Liver (tissue), 9 donors: ENCODE data around the gene NFE2L1. TPM values are rescaled to one million over a fixed set of nuclear protein-coding genes. Genes with fewer than 3 reads are reported as not detected.

Experiments used
- DNase-seq: peaks from one replicate; pipeline ENCODE4 v3.0.0-alpha.2; 2017; ENCODE audit warnings: low spot score
- H3K27ac ChIP-seq, 2 donors: one replicate each; pipeline ENCODE4 v1.7.0; 2013; ENCODE audit warnings: inconsistent platforms in 2 of 2, low read length in 2 of 2, control low read depth in 1 of 2, low read depth in 1 of 2, mild to moderate bottlenecking in 1 of 2
- H3K27me3 ChIP-seq, 4 donors: one replicate each; pipeline versions ENCODE4 v1.6.1 to v1.7.0; 2013; ENCODE audit warnings: low read length in 3 of 4, inconsistent platforms in 1 of 4, mild to moderate bottlenecking in 1 of 4, moderate library complexity in 1 of 4; ENCODE audit not compliant: control insufficient read depth in 4 of 4, insufficient read depth in 4 of 4
- H3K36me3 ChIP-seq, 4 donors: one replicate each; pipeline versions ENCODE4 v1.6.1 to v1.7.0; 2013; ENCODE audit warnings: low read length in 3 of 4, mild to moderate bottlenecking in 3 of 4, low read depth in 1 of 4, moderate library complexity in 1 of 4; ENCODE audit not compliant: control insufficient read depth in 4 of 4, insufficient read depth in 3 of 4
- H3K4me1 ChIP-seq, 4 donors: one replicate each; pipeline versions ENCODE4 v1.6.1 to v1.7.0; 2013; ENCODE audit warnings: low read length in 3 of 4, mild to moderate bottlenecking in 3 of 4, moderate library complexity in 1 of 4; ENCODE audit not compliant: control insufficient read depth in 4 of 4, insufficient read depth in 4 of 4
- H3K4me3 ChIP-seq, 3 donors: one replicate each; pipeline versions ENCODE4 v1.6.1 to v1.7.0; 2013; ENCODE audit warnings: low read length in 3 of 3, control low read depth in 1 of 3, low read depth in 1 of 3, mild to moderate bottlenecking in 1 of 3
- H3K9ac ChIP-seq, 2 donors: one replicate each; pipeline ENCODE4 v1.7.0; 2013; ENCODE audit warnings: low read length in 2 of 2, mild to moderate bottlenecking in 2 of 2, moderate library complexity in 2 of 2, control low read depth in 1 of 2, low read depth in 1 of 2
- H3K9me3 ChIP-seq, 4 donors: one replicate each; pipeline versions ENCODE4 v1.6.1 to v1.7.0; 2013; ENCODE audit warnings: low read length in 3 of 4; ENCODE audit not compliant: control insufficient read depth in 4 of 4
- ATF3 ChIP-seq: IDR thresholded peaks from 2 replicates; pipeline ENCODE4 v1.6.1; 2016; ENCODE audit warnings: antibody characterized with exemption
- FOXA1 ChIP-seq: IDR thresholded peaks from 2 replicates; pipeline ENCODE4 v1.6.1; 2016; ENCODE audit warnings: antibody characterized with exemption
- FOXA2 ChIP-seq: IDR thresholded peaks from 2 replicates; pipeline ENCODE4 v1.6.1; 2016; ENCODE audit warnings: antibody characterized with exemption
- MAX ChIP-seq: IDR thresholded peaks from 2 replicates; pipeline ENCODE4 v1.6.1; 2016; ENCODE audit warnings: antibody characterized with exemption
- NR2F2 ChIP-seq: IDR thresholded peaks from 2 replicates; pipeline ENCODE4 v1.6.1; 2016; ENCODE audit warnings: antibody characterized with exemption
- RAD21 ChIP-seq, 2 donors: IDR thresholded peaks; 2 replicates each; pipeline ENCODE4 v1.6.1; 2016; ENCODE audit warnings: antibody characterized with exemption in 2 of 2, mild to moderate bottlenecking in 2 of 2
- RXRA ChIP-seq, 2 donors: IDR thresholded peaks; 2 replicates each; pipeline ENCODE4 v1.6.1; 2017 to 2018; ENCODE audit warnings: antibody characterized with exemption in 2 of 2, mild to moderate bottlenecking in 1 of 2
- TAF1 ChIP-seq: conservative IDR thresholded peaks from 2 replicates; pipeline ENCODE4 v1.6.1; 2016; ENCODE audit warnings: antibody characterized with exemption, mild to moderate bottlenecking
- YY1 ChIP-seq: IDR thresholded peaks from 2 replicates; pipeline ENCODE4 v1.6.1; 2016; ENCODE audit warnings: antibody characterized with exemption, mild to moderate bottlenecking
- WGBS: extraction: QIAGEN DNeasy Blood & Tissue Kit; methylation state at CpG from one replicate; pipeline ENCODE4 v1.1.7; 2013; 5-methylcytosine and 5-hydroxymethylcytosine counted together
- polyA plus RNA-seq, 2 donors: library from polyadenylated mRNA; stranded (reverse) in 1 of 2; unstranded in 1 of 2; fragments of 200-250 nt in 1 of 2; fragments of >200 nt in 1 of 2; fragmentation: Nextera tagmentation in 1 of 2; extraction: Ambion mirVana in 1 of 2; gene quantifications; one replicate each; pipeline versions ENCODE4 v1.2.1 to v1.2.3, GENCODE V29; 2013 to 2015
- total RNA-seq, 2 donors: library from RNA; depleted of rRNA; stranded (reverse); fragments of >200 nt; gene quantifications; one replicate each; pipeline ENCODE4 v1.2.3, GENCODE V29; 2014
- TF ChIP-seq, protein P1 (sequence below): fragments of 150-350 bp; IDR thresholded peaks from 2 replicates; pipeline ENCODE4 v1.5.1; 2017; ENCODE audit warnings: improper control_type of control experiment, low read depth, low read length; ENCODE audit not compliant: missing input control
- TF ChIP-seq, protein P2 (sequence below): IDR thresholded peaks from 2 replicates; pipeline ENCODE4 v1.6.1; 2016; ENCODE audit warnings: antibody characterized with exemption, mild to moderate bottlenecking
- donor health status: healthy.
- donor health status: healthy.
- donor health status: healthy.
- donor health status: healthy.
- donor health status: healthy.

Gene NFE2L1
- total and polyA plus RNA-seq, 4 donors, result 14.3 to 79.5 (median 57.6) TPM

DNA sequence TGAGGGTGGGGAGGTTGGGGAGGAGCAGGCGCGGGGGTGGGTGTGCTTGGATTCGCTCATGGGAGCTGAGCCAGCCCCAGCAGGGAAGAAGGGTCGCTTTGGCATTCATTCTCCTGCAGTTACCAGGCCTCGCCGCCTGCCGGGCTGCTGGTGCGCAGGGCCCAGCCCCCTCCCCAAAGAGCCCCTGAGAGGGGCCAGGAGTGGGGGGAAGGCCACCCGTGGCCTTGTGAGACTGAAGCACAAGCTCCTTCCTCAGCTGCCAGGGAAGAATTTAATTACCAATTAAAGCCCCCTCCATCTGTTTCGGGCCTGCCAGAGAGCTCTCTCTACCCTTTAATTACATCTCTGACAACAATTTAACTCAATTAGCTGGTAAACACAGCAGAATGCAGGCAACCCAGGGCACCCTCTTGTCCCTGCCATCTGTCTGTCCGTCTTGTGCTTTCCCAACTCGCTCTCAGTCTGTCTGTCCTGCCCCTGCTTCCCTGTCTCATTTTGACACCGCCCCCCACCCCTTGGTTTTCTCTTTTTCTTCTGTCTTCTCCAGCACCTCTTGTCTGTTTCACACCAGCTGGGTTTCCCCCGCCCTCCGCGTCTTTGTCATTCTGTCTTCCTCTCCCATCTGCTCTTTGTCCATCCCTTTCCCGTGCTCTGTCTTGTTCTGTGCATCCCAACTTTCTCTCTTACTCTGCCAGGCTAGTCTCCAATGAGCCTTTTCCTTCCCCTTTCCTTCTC, 44.6 kb upstream of the NFE2L1 start:
- Histone ChIP-seq H3K4me3 (no peak overlapping the region), H3K9ac (no peak overlapping the region), H3K4me1 (peaks cover 0 to 2% (median 0%) of the 10 kb centered on the region in 4 donors), H3K9me3 (no peaks in the 10 kb centered on the region), H3K27ac (no peak overlapping the region), H3K27me3 (no peaks in the 10 kb centered on the region), H3K36me3 (no peaks in the 10 kb centered on the region)
- no peak for TF ChIP-seq YY1
- TF ChIP-seq TAF1, result no peak
- WGBS, result 74% methylated on average over 17 of the region's 17 CpGs
- DNase-seq, result no peak

- H3K9me3 ChIP-seq, result no peaks in the 10 kb centered on the region
- H3K4me3 ChIP-seq, result no peak overlapping the region
- H3K27ac ChIP-seq, result no peak overlapping the region
- H3K27me3 ChIP-seq, result no peaks in the 10 kb centered on the region
- WGBS, result 57% methylated on average over 3 of the region's 3 CpGs
- no peak overlapping the region for H3K9ac ChIP-seq
- no peak for TF ChIP-seq MAX
- TF ChIP-seq FOXA1, result no peak
- TF ChIP-seq FOXA2, result no peak
- TF ChIP-seq, protein P1, sequence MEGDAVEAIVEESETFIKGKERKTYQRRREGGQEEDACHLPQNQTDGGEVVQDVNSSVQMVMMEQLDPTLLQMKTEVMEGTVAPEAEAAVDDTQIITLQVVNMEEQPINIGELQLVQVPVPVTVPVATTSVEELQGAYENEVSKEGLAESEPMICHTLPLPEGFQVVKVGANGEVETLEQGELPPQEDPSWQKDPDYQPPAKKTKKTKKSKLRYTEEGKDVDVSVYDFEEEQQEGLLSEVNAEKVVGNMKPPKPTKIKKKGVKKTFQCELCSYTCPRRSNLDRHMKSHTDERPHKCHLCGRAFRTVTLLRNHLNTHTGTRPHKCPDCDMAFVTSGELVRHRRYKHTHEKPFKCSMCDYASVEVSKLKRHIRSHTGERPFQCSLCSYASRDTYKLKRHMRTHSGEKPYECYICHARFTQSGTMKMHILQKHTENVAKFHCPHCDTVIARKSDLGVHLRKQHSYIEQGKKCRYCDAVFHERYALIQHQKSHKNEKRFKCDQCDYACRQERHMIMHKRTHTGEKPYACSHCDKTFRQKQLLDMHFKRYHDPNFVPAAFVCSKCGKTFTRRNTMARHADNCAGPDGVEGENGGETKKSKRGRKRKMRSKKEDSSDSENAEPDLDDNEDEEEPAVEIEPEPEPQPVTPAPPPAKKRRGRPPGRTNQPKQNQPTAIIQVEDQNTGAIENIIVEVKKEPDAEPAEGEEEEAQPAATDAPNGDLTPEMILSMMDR, result no peak
- no peak for TF ChIP-seq YY1
- no peak for TF ChIP-seq NR2F2
- DNase-seq, result no peak
- no peaks in the 10 kb centered on the region for H3K36me3 ChIP-seq
- peaks cover 0 to 2% (median 0%) of the 10 kb centered on the region in 4 donors for H3K4me1 ChIP-seq
These were observed 43.2 kb upstream of the NFE2L1 start for GRCh38 chr17:48004983-48005382.

DNA sequence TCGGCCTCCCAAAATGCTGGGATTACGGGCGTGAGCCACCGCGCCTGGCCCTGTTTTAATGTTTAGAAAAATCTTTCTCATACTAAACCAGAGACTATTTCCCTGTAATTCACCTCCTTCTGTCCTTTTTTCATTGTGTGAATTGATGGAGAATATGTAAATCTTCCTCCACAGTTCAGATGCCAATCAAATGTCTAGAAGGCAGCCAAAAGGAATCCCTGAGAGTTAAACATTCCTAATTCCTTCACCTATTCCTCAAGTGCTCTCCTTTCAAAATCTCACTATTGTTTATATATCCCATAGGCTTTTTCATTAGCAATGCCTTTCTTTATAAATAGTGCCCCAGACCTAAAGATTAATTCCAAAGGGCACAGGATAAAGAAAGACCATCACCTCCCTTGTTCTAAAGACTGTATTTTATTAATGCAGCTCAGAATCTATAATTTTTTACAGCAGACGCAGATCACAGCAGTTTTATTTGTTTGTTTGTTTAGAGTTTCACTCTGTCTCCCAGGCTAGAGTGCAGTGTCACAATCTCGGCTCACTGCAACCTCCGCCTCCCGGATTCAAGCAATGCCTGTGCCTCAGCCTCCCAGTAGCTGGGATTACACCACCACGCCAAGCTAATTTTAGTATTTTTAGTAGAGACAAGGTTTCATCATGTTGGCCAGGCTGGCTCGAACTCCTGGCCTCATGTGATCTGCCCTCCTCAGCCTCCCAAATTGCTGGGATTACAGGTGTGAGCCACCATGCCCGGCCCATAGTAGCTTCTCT, 41.0 kb upstream of the NFE2L1 start:
- Histone ChIP-seq H3K27me3 (peaks cover 0 to 6% (median 0%) of the 10 kb centered on the region in 4 donors), H3K9ac (no peak overlapping the region), H3K4me3 (no peak overlapping the region), H3K4me1 (peaks cover 1 to 11% (median 7%) of the 10 kb centered on the region in 4 donors), H3K27ac (no peak overlapping the region), H3K9me3 (no peaks in the 10 kb centered on the region), H3K36me3 (no peaks in the 10 kb centered on the region)
- WGBS, result 75% methylated on average over 12 of the region's 12 CpGs
- TF ChIP-seq RXRA (IDR thresholded peaks at IDR 0.05), result no peak
- TF ChIP-seq RAD21 (IDR thresholded peaks at IDR 0.05), result no peak
- TF ChIP-seq, protein P2, sequence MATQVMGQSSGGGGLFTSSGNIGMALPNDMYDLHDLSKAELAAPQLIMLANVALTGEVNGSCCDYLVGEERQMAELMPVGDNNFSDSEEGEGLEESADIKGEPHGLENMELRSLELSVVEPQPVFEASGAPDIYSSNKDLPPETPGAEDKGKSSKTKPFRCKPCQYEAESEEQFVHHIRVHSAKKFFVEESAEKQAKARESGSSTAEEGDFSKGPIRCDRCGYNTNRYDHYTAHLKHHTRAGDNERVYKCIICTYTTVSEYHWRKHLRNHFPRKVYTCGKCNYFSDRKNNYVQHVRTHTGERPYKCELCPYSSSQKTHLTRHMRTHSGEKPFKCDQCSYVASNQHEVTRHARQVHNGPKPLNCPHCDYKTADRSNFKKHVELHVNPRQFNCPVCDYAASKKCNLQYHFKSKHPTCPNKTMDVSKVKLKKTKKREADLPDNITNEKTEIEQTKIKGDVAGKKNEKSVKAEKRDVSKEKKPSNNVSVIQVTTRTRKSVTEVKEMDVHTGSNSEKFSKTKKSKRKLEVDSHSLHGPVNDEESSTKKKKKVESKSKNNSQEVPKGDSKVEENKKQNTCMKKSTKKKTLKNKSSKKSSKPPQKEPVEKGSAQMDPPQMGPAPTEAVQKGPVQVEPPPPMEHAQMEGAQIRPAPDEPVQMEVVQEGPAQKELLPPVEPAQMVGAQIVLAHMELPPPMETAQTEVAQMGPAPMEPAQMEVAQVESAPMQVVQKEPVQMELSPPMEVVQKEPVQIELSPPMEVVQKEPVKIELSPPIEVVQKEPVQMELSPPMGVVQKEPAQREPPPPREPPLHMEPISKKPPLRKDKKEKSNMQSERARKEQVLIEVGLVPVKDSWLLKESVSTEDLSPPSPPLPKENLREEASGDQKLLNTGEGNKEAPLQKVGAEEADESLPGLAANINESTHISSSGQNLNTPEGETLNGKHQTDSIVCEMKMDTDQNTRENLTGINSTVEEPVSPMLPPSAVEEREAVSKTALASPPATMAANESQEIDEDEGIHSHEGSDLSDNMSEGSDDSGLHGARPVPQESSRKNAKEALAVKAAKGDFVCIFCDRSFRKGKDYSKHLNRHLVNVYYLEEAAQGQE, result no peak
- TF ChIP-seq ATF3, result no peak
- DNase-seq, result no peak
